Esophagus (tissue), 2 donors: ENCODE data around the gene ABCG4. TPM values are rescaled to one million over a fixed set of nuclear protein-coding genes. Genes with fewer than 3 reads are reported as not detected.
"Not testable (repeated sequence)": the region's sequence is repeated elsewhere in the genome, so short reads cannot be mapped to it uniquely, and the experiment has no call there.

Experiments used
- H3K27ac ChIP-seq, 2 donors: one replicate each; pipeline ENCODE4 v1.5.1; 2013; ENCODE audit warnings: low read depth in 2 of 2, mild to moderate bottlenecking in 2 of 2, inconsistent platforms in 1 of 2, low read length in 1 of 2, moderate library complexity in 1 of 2
- H3K27me3 ChIP-seq, 2 donors: one replicate each; pipeline ENCODE4 v1.6.1; 2013; ENCODE audit warnings: low read length in 2 of 2, control low read depth in 1 of 2, mild to moderate bottlenecking in 1 of 2; ENCODE audit not compliant: insufficient read depth in 2 of 2, control insufficient read depth in 1 of 2
- H3K36me3 ChIP-seq, 2 donors: one replicate each; pipeline ENCODE4 v1.6.1; 2013; ENCODE audit warnings: low read length in 1 of 2; ENCODE audit not compliant: control insufficient read depth in 2 of 2, insufficient read depth in 2 of 2
- H3K4me1 ChIP-seq, 2 donors: one replicate each; pipeline ENCODE4 v1.6.1; 2013; ENCODE audit warnings: low read length in 1 of 2; ENCODE audit not compliant: control insufficient read depth in 2 of 2, insufficient read depth in 2 of 2
- H3K4me3 ChIP-seq, 2 donors: one replicate each; pipeline ENCODE4 v1.5.1; 2013; ENCODE audit warnings: low read length in 2 of 2, mild to moderate bottlenecking in 2 of 2, low read depth in 1 of 2, moderate library complexity in 1 of 2
- H3K9me3 ChIP-seq, 2 donors: one replicate each; pipeline ENCODE4 v1.6.1; 2013; ENCODE audit warnings: mild to moderate bottlenecking in 2 of 2, low read depth in 1 of 2, low read length in 1 of 2, moderate library complexity in 1 of 2; ENCODE audit not compliant: control insufficient read depth in 2 of 2, insufficient read depth in 1 of 2
- WGBS, 2 donors: extraction: QIAGEN DNeasy Blood & Tissue Kit; methylation state at CpG; one replicate each; pipeline ENCODE4 v1.1.7; 2013; 5-methylcytosine and 5-hydroxymethylcytosine counted together
- polyA plus RNA-seq, 2 donors: library from polyadenylated mRNA; stranded (reverse); fragments of 200-250 nt; gene quantifications; one replicate each; pipeline ENCODE4 v1.2.3, GENCODE V29; 2013
- donor health status: healthy with polysubstance abuse.
- donor health status: Bipolar disorder and iron deficiency.

ABCG4 gene
- polyA plus RNA-seq = under 1 TPM; 0.21 to 0.81 TPM

- Histone ChIP-seq H3K36me3 (no peaks in the 10 kb centered on the region), H3K4me1 (peaks cover 0 to 19% of the 10 kb centered on the region in 2 donors), H3K27ac (no peak within 1 kb of the TSS), H3K9me3 (no peaks in the 10 kb centered on the region), H3K4me3 (peak within 1 kb of the TSS; percentile 43 to 66), H3K27me3 (peaks cover 0 to 5% of the 10 kb centered on the region in 2 donors)
- WGBS, 2 donors = 1% methylated on average over 39 to 73 of the region's 73 CpGs
Measured at GRCh38 chr11:119149018-119149785, at the start of gene ABCG4. TSS of gene ABCG4 (plus strand) at chr11:119149052. CDS start at chr11:119149966, 914 bp downstream.

DNA sequence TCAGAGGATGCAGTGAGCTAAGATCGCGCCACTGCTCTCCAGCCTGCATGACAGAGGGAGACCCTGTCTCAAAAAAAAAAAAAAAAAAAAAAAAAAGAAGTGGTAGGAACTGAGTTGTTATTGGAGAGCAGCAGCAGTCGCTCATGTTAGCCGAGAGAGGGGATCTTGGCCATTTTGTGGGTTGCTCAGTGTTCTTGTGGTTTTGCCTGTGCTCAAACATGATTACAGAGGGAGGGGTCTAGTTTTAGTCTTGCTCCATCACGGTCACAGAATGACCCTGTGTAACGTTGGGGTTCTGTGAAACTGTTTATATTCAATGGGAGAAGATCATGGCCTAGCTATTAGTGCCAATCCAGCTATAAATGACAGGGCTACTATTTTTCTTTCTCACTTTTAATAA is 49.1 kb upstream of the ABCG4 start:
- H3K4me1 ChIP-seq = peaks cover 2 to 3% of the 10 kb centered on the region in 2 donors
- H3K36me3 ChIP-seq = peaks cover 11 to 15% of the 10 kb centered on the region in 2 donors
- H3K27ac ChIP-seq = no peak overlapping the region
- H3K9me3 ChIP-seq = no peaks in the 10 kb centered on the region
- no peaks in the 10 kb centered on the region for H3K27me3 ChIP-seq
- 71% methylated on average over 6 of the region's 6 CpGs for WGBS, 2 donors
- no peak overlapping the region for H3K4me3 ChIP-seq

- Histone ChIP-seq H3K27ac (peak overlapping the region in 1 of 2 donors; percentile 13), H3K4me1 (peaks cover 2 to 3% of the 10 kb centered on the region in 2 donors), H3K9me3 (no peaks in the 10 kb centered on the region), H3K4me3 (peak overlapping the region; percentile 76 to 87), H3K36me3 (peaks cover 11 to 15% of the 10 kb centered on the region in 2 donors), H3K27me3 (no peaks in the 10 kb centered on the region)
- WGBS, 2 donors = 36 to 44% methylated on average over 11 of the region's 11 CpGs
Measured at GRCh38 chr11:119100246-119100970, 48.4 kb upstream of the ABCG4 start.

GRCh38 chr11:119100994-119101758 is 47.7 kb upstream of the ABCG4 start:
- no peaks in the 10 kb centered on the region for H3K9me3 ChIP-seq
- peak overlapping the region; percentile 97 to 99 for H3K27ac ChIP-seq
- peaks cover 11 to 15% of the 10 kb centered on the region in 2 donors for H3K36me3 ChIP-seq
- peak overlapping the region; percentile 76 to 87 for H3K4me3 ChIP-seq
- H3K27me3 ChIP-seq = no peaks in the 10 kb centered on the region
- H3K4me1 ChIP-seq = peaks cover 2 to 3% of the 10 kb centered on the region in 2 donors
- WGBS, 2 donors = 2% methylated on average over 28 to 29 of the region's 29 CpGs

- WGBS, 2 donors = 0% methylated on average over 32 of the region's 32 CpGs
- Histone ChIP-seq H3K4me1 (peaks cover 2 to 7% of the 10 kb centered on the region in 2 donors), H3K9me3 (no peaks in the 10 kb centered on the region), H3K36me3 (peaks cover 9 to 11% of the 10 kb centered on the region in 2 donors), H3K4me3 (peak within 1 kb of the TSS; percentile 76 to 87), H3K27me3 (no peaks in the 10 kb centered on the region), H3K27ac (peak within 1 kb of the TSS; percentile 97 to 99)
Measured at GRCh38 chr11:119101759-119102423, 47.0 kb upstream of the ABCG4 start, which contains the start of gene DPAGT1. TSS of gene DPAGT1 (minus strand) at chr11:119101853. CDS start at chr11:119101655, 198 bp downstream.

- H3K4me1 ChIP-seq, H3K4me3 ChIP-seq, H3K36me3 ChIP-seq, H3K27me3 ChIP-seq, H3K9me3 ChIP-seq: not testable (repeated sequence)
- H3K27ac ChIP-seq = peak overlapping the region; percentile 97 to 99
- WGBS, 2 donors = 77 to 83% methylated on average over 18 of the region's 18 CpGs
Measured at GRCh38 chr11:119103161-119103664, 45.6 kb upstream of the ABCG4 start.

DNA sequence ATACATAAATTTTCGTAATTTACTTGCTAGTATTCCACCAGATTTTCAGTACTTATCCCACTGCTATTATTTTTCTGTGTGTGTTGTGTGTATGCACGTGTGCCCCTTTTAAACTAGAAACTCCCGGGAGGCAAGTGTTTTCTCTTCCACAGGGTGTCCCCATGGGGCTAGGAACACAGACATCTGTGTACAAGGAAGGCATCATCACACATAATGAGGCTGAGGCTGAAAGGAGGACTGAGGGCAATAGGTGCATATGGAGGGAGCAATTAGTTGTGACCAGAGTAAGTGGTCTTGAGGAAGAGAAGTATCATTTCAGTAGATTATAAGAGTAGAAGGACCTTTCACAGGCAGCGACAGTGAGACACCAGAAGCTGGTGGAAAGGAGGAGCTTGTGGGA is 45.1 kb upstream of the ABCG4 start:
- Histone ChIP-seq H3K4me3 (no peak overlapping the region), H3K36me3 (no peaks in the 10 kb centered on the region), H3K9me3 (no peaks in the 10 kb centered on the region), H3K27ac (no peak overlapping the region), H3K27me3 (no peaks in the 10 kb centered on the region), H3K4me1 (peaks cover 5 to 13% of the 10 kb centered on the region in 2 donors)
- 59% methylated on average over 4 of the region's 4 CpGs for WGBS, 2 donors

DNA sequence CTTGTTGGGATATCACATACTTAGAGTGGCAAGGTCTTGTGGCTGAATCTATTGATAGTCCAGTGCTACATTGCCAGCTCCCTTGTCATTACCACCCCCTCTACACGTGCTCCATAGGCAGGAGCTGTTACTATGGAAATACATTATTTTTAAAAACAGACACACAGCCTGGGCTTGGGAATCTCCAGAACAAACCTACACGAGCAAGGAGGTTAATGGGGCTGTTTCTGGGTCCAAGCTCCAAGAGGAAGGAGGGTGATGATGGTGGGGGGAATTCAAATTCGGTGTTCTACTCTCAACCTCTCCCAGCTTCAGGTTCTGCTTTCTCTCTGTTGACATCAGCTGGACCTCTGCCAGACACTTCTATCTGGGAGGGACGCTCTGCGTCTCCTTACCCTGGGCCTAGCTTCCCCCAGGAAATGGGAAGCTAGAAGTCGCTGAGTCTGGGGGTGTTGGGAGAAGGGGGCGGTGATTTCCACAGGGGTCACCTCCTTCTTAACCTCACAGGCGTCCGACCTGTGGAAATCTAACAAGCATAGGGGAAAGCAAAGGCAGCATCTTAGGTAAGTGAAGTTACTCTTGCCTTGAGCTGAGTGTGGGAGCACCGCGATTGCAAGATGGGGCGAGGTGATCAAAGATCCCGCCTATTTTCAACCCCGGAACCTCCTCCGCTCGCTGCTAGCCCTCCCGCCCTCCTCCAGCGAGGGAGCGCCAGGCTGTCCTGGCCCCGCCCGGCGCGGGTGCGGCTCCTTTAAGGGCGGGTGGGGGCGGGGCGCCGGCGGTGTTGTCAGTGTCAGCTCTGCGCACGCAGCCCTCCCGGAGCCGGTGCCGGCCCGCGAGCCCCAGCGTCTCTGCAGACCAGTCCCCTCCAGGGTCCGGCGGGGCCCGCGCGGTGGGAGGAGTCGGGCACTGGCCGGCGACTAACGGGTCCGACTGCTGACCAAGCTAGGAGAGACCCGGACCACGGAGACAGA is 42.0 kb upstream of the ABCG4 start, which contains the start of gene C2CD2L:
Gene C2CD2L (plus strand): TSS at position 781 of the 974 bp plus-strand sequence. CDS start 398 bp downstream, outside the sequence.
- WGBS, 2 donors = 1% methylated on average over 46 to 49 of the region's 49 CpGs
- Histone ChIP-seq H3K27me3 (no peaks in the 10 kb centered on the region), H3K4me3 (peak within 1 kb of the TSS; percentile 75 to 85), H3K27ac (peak within 1 kb of the TSS; percentile 84 to 85), H3K9me3 (no peaks in the 10 kb centered on the region), H3K4me1 (peaks cover 6 to 14% of the 10 kb centered on the region in 2 donors), H3K36me3 (peaks cover 0 to 14% of the 10 kb centered on the region in 2 donors)
